Keratinocyte (primary cell): ENCODE data around the gene HOXB4. TPM values are rescaled to one million over a fixed set of nuclear protein-coding genes. Genes with fewer than 3 reads are reported as not detected.
A peak's percentile ranks its signal among the peaks of the same experiment; 100 is the strongest.

Experiments used
- DNase-seq: peaks from one replicate; pipeline ENCODE4 v3.0.0-alpha.2; 2011; ENCODE audit warnings: low read depth, missing footprints, low spot score
- FAIRE-seq: peaks from 2 replicates; lab custom pipeline; 2011; peaks lifted over from hg19 to GRCh38; lab: Jason Lieb, UNC
- H2AFZ ChIP-seq: 2 replicates; pipeline ENCODE4 v1.6.0; 2012; ENCODE audit warnings: low read length, control low read depth, inconsistent platforms; ENCODE audit not compliant: control insufficient read depth
- H3K27ac ChIP-seq: 2 replicates; pipeline ENCODE4 v1.5.1; 2011; ENCODE audit warnings: low read length; ENCODE audit not compliant: control insufficient read depth, insufficient read depth
- H3K27me3 ChIP-seq: 3 replicates; pipeline ENCODE4 v1.6.0; 2011; ENCODE audit warnings: low read length; ENCODE audit not compliant: control insufficient read depth, insufficient read depth; ENCODE audit errors: extremely low read depth
- H3K36me3 ChIP-seq, 2 experiments: 2 replicates in 1 of 2; 3 replicates in 1 of 2; pipeline ENCODE4 v1.5.1; 2011; ENCODE audit warnings: low read length in 2 of 2, mild to moderate bottlenecking in 1 of 2; ENCODE audit not compliant: control insufficient read depth in 2 of 2, insufficient read depth in 2 of 2; ENCODE audit errors: extremely low read depth in 1 of 2
- H3K4me1 ChIP-seq: 3 replicates; pipeline ENCODE4 v1.5.1; 2011; ENCODE audit warnings: low read length; ENCODE audit not compliant: control insufficient read depth, insufficient read depth; ENCODE audit errors: extremely low read depth
- H3K4me2 ChIP-seq: 3 replicates; pipeline ENCODE4 v1.6.0; 2011; ENCODE audit warnings: low read depth, low read length; ENCODE audit not compliant: control insufficient read depth, insufficient read depth; ENCODE audit errors: extremely low read depth
- H3K4me3 ChIP-seq, 3 experiments: fragments of 200-600 bp in 1 of 3; sonication (generic) in 1 of 3; 2 replicates in 2 of 3; 3 replicates in 1 of 3; pipeline ENCODE4 v1.5.1; 2011 to 2016; ENCODE audit warnings: low read length in 3 of 3, mild to moderate bottlenecking in 3 of 3, control low read depth in 2 of 3, inconsistent platforms in 1 of 3, low read depth in 1 of 3, mixed read lengths in 1 of 3, mixed run types in 1 of 3, moderate library complexity in 1 of 3; ENCODE audit not compliant: control insufficient read depth in 2 of 3, insufficient read depth in 2 of 3; ENCODE audit errors: extremely low read depth in 1 of 3
- H3K79me2 ChIP-seq: 2 replicates; pipeline ENCODE4 v1.6.0; 2012; ENCODE audit warnings: low read length; ENCODE audit not compliant: control insufficient read depth, insufficient read depth
- H3K9ac ChIP-seq: 3 replicates; pipeline ENCODE4 v1.6.0; 2011; ENCODE audit warnings: low read length; ENCODE audit not compliant: control insufficient read depth, insufficient read depth; ENCODE audit errors: extremely low read depth
- H3K9me1 ChIP-seq: 3 replicates; pipeline ENCODE4 v1.6.0; 2011; ENCODE audit warnings: low read length; ENCODE audit not compliant: control insufficient read depth, insufficient read depth; ENCODE audit errors: extremely low read depth
- H3K9me3 ChIP-seq: 2 replicates; pipeline ENCODE4 v1.5.1; 2012; ENCODE audit warnings: low read depth, low read length; ENCODE audit not compliant: control insufficient read depth
- H4K20me1 ChIP-seq: 3 replicates; pipeline ENCODE4 v1.6.0; 2011; ENCODE audit warnings: low read length; ENCODE audit not compliant: control insufficient read depth, insufficient read depth; ENCODE audit errors: extremely low read depth
- CTCF ChIP-seq, 3 experiments: IDR thresholded peaks in 1 of 3; conservative IDR thresholded peaks in 1 of 3; optimal IDR thresholded peaks in 1 of 3; 2 replicates in 2 of 3; 3 replicates in 1 of 3; pipeline versions ENCODE3 to v1.5.1; 2011; ENCODE audit warnings: low read length in 3 of 3, mild to moderate bottlenecking in 3 of 3, moderate library complexity in 2 of 3, control low read depth in 1 of 3, inconsistent platforms in 1 of 3; ENCODE audit not compliant: insufficient read depth in 2 of 3; ENCODE audit errors: extremely low read depth in 1 of 3
- EZH2 ChIP-seq: IDR thresholded peaks from one replicate; pipeline ENCODE4 v1.6.1; 2012; ENCODE audit warnings: inconsistent platforms, mild to moderate bottlenecking, low read length, moderate library complexity
- dilution Hi-C: fragments of 300-500 bp; cut with MboI; formaldehyde crosslinking; loops from one replicate; pipeline ENCODE4 v1.7.0; 2020; ENCODE audit warnings: low sequenced_read_pairs; ENCODE audit not compliant: extremely low pct_ligation_motif_present
- polyA plus RNA-seq, 5 experiments: library from polyadenylated mRNA; depleted of rRNA in 3 of 5; stranded (reverse) in 3 of 5; stranded (forward) in 1 of 5; unstranded in 1 of 5; fragments of >200 nt; gene quantifications; 1 replicate in 1 of 5; 2 replicates in 3 of 5; 3 replicates in 1 of 5; pipeline versions ENCODE4 v1.2.1 to v1.2.3, GENCODE V29; 2011 to 2012; ENCODE audit warnings: missing spikeins in 2 of 5, low read depth in 1 of 5, low replicate concordance in 1 of 5

Gene HOXB4
- polyA plus RNA-seq, 1 donor (not counting 4 experiments of a cell fraction or from before 2014, with no cell fraction given), result 0.59 TPM

GRCh38 chr17:48563867-48564187 lies 14.3 kb downstream of the HOXB4 start:
- Histone ChIP-seq H2AFZ (no peak overlapping the region), H3K9me1 (no peaks in the 10 kb centered on the region), H3K36me3 (peaks cover 0 to 3% of the 10 kb centered on the region in 2 experiments), H3K4me1 (no peaks in the 10 kb centered on the region), H3K4me2 (peak overlapping the region; percentile 7), H4K20me1 (no peaks in the 10 kb centered on the region), H3K27ac (no peak overlapping the region), H3K27me3 (peaks cover 54% of the 10 kb centered on the region), H3K4me3 (no peak overlapping the region), H3K9ac (no peak overlapping the region), H3K9me3 (no peaks in the 10 kb centered on the region), H3K79me2 (no peaks in the 10 kb centered on the region)
- no peak for FAIRE-seq
- DNase-seq, result no peak
- dilution Hi-C loops, result no loop called here
- TF ChIP-seq EZH2, result no peak
- no peak for TF ChIP-seq CTCF (optimal IDR thresholded peaks at IDR 0.05 in 1 of 3, IDR thresholded peaks at IDR 0.05 in 1 of 3, conservative IDR thresholded peaks at IDR 0.05 in 1 of 3; ENCODE audit: extremely low read depth in 1 of 3, insufficient read depth in 2 of 3, low read length in 3 of 3)

- TF ChIP-seq CTCF (optimal IDR thresholded peaks at IDR 0.05 in 1 of 3, IDR thresholded peaks at IDR 0.05 in 1 of 3, conservative IDR thresholded peaks at IDR 0.05 in 1 of 3; ENCODE audit: extremely low read depth in 1 of 3, insufficient read depth in 2 of 3, low read length in 3 of 3), result no peak
- peak; percentile 52 for TF ChIP-seq EZH2
- H3K9ac ChIP-seq, result no peak overlapping the region
- no peaks in the 10 kb centered on the region for H3K9me3 ChIP-seq
- FAIRE-seq (no peak), DNase-seq (no peak)
- H3K27ac ChIP-seq, result no peak overlapping the region
- H4K20me1 ChIP-seq, result no peaks in the 10 kb centered on the region
- H3K4me1 ChIP-seq, result no peaks in the 10 kb centered on the region
- H3K79me2 ChIP-seq, result no peaks in the 10 kb centered on the region
- peaks cover 0 to 3% of the 10 kb centered on the region in 2 experiments for H3K36me3 ChIP-seq
- peak overlapping the region; percentile 7 for H3K4me2 ChIP-seq
- H3K9me1 ChIP-seq, result no peaks in the 10 kb centered on the region
- no peak overlapping the region for H3K4me3 ChIP-seq
- peaks cover 51% of the 10 kb centered on the region for H3K27me3 ChIP-seq
- dilution Hi-C loops, result no loop called here
- H2AFZ ChIP-seq, result no peak overlapping the region
Observed at GRCh38 chr17:48563385-48563838, 14.7 kb downstream of the HOXB4 start.
